Measurements from ENCODE around the gene NRF1.

DNA sequence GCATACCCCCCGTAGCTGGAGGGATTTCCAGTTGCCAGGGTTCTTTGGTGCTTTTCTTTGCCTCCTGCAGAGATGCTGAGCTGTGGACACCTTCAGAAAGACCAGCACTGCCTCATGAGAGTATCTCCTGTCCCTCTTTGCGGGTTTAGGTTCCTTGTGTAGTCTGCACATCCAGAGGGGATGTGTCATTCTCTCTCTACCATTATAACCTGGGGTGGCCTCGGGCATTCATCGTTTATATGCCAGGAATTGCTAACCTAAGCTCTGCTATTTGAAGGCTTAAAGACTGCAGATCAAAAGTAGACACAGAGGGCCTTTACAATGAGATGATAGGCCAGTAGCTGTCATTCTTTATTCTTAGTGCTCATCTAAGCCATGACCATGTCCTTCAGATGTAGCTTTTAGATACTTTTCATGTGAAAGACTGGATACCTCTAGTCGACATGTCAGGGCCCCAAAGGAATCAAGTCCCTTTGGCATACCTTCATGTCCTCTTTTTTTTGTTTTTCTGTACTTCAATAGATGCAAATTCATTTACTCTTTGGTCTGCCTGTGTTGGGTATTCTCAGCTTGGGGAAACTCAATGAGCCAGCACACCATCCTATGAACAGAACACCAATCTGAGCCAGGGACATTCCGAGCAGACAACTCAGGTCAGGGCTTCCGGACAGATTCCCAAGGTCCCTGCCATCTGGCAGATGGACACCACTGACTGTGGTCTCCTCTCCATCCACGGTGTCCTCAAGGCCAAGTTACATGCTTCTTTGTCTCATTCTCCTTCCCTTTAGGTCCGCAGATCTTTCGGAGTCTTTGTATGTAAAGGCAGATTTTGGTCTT is 129.3 kb downstream of the NRF1 start:
- TF ChIP-seq, protein P1, sequence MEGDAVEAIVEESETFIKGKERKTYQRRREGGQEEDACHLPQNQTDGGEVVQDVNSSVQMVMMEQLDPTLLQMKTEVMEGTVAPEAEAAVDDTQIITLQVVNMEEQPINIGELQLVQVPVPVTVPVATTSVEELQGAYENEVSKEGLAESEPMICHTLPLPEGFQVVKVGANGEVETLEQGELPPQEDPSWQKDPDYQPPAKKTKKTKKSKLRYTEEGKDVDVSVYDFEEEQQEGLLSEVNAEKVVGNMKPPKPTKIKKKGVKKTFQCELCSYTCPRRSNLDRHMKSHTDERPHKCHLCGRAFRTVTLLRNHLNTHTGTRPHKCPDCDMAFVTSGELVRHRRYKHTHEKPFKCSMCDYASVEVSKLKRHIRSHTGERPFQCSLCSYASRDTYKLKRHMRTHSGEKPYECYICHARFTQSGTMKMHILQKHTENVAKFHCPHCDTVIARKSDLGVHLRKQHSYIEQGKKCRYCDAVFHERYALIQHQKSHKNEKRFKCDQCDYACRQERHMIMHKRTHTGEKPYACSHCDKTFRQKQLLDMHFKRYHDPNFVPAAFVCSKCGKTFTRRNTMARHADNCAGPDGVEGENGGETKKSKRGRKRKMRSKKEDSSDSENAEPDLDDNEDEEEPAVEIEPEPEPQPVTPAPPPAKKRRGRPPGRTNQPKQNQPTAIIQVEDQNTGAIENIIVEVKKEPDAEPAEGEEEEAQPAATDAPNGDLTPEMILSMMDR (conservative IDR thresholded peaks at IDR 0.05): no peak
- no peak for TF ChIP-seq ZFX (IDR thresholded peaks at IDR 0.05)
